Endothelial cell of umbilical vein (primary cell): ENCODE results near the gene HOXD10. TPM values are rescaled to one million over a fixed set of nuclear protein-coding genes. Genes with fewer than 3 reads are reported as not detected.
A peak's percentile ranks its signal among the peaks of the same experiment; 100 is the strongest.

Experiments
- BruUV-seq: library from RNA; stranded (reverse); fragments of 400-500 nt; replicated peaks from 2 replicates; lab custom pipeline; 2021; lab: Mats Ljungman, UMichigan
- CTCF ChIA-PET: fragments of 300-600, 350-600 bp; sonication (Branson Sonifier 250); formaldehyde crosslinking; loops from one replicate; lab custom pipeline; 2021; ENCODE audit warnings: antibody characterized with exemption, inconsistent platforms; lab: Charles Lee
- POLR2A ChIA-PET: fragments of 300-600, 350-600 bp; sonication (Branson Sonifier 250); formaldehyde crosslinking; loops from one replicate; lab custom pipeline; 2021; ENCODE audit warnings: antibody characterized with exemption, inconsistent platforms; lab: Charles Lee
- DNase-seq: peaks from one replicate; pipeline ENCODE4 v3.0.0-alpha.2; 2011; ENCODE audit warnings: low read depth, low spot score
- FAIRE-seq: peaks from 2 replicates; lab custom pipeline; 2011; peaks lifted over from hg19 to GRCh38; lab: Jason Lieb, UNC
- H2AFZ ChIP-seq: 2 replicates; pipeline ENCODE4 v1.6.0; 2012; ENCODE audit warnings: low read depth, low read length, control low read depth, inconsistent platforms
- H3K27ac ChIP-seq: 2 replicates; pipeline ENCODE4 v1.5.1; 2011; ENCODE audit warnings: low read depth, mild to moderate bottlenecking, control low read depth, low read length, moderate library complexity; ENCODE audit not compliant: insufficient read depth
- H3K27me3 ChIP-seq, 2 experiments: 2 replicates each; pipeline versions ENCODE4 v1.6.0 to v1.6.1; 2011; ENCODE audit warnings: low read length in 2 of 2, mixed read lengths in 1 of 2; ENCODE audit not compliant: control insufficient read depth in 2 of 2, insufficient read depth in 2 of 2
- H3K36me3 ChIP-seq, 2 experiments: 2 replicates in 1 of 2; 3 replicates in 1 of 2; pipeline ENCODE4 v1.5.1; 2011; ENCODE audit warnings: low read length in 2 of 2, mild to moderate bottlenecking in 1 of 2, moderate library complexity in 1 of 2; ENCODE audit not compliant: control insufficient read depth in 2 of 2, insufficient read depth in 2 of 2; ENCODE audit errors: extremely low read depth in 1 of 2
- H3K4me1 ChIP-seq: 3 replicates; pipeline ENCODE4 v1.5.1; 2011; ENCODE audit warnings: mild to moderate bottlenecking, low read length; ENCODE audit not compliant: control insufficient read depth, insufficient read depth; ENCODE audit errors: extremely low read depth
- H3K4me2 ChIP-seq: 2 replicates; pipeline ENCODE4 v1.6.1; 2011; ENCODE audit warnings: low read length, control low read depth, mixed read lengths; ENCODE audit not compliant: insufficient read depth
- H3K4me3 ChIP-seq, 3 experiments: fragments of 200-600 bp in 1 of 3; sonication (generic), shearing (Covaris generic) in 1 of 3; replicated peaks in 1 of 3; 2 replicates each; pipeline ENCODE4 v1.5.1; 2011 to 2016; ENCODE audit warnings: control low read depth in 3 of 3, low read length in 3 of 3, mild to moderate bottlenecking in 2 of 3, inconsistent platforms in 1 of 3, low read depth in 1 of 3, moderate library complexity in 1 of 3; ENCODE audit not compliant: insufficient read depth in 1 of 3
- H3K79me2 ChIP-seq: 2 replicates; pipeline ENCODE4 v1.6.0; 2012; ENCODE audit warnings: low read length, inconsistent platforms; ENCODE audit not compliant: control insufficient read depth, insufficient read depth
- H3K9ac ChIP-seq: replicated peaks from 2 replicates; pipeline ENCODE3; 2011; ENCODE audit warnings: low read length, control low read depth; ENCODE audit not compliant: insufficient read depth; ENCODE audit errors: extremely low read depth
- H3K9me1 ChIP-seq: replicated peaks from 3 replicates; pipeline ENCODE4 v1.6.0; 2011; ENCODE audit warnings: mild to moderate bottlenecking, low read length; ENCODE audit not compliant: control insufficient read depth, insufficient read depth; ENCODE audit errors: extremely low read depth
- H3K9me3 ChIP-seq: replicated peaks from 2 replicates; pipeline ENCODE4 v1.5.1; 2012; ENCODE audit warnings: low read length, inconsistent platforms; ENCODE audit not compliant: control insufficient read depth, insufficient read depth
- H4K20me1 ChIP-seq: replicated peaks from 2 replicates; pipeline ENCODE3; 2011; ENCODE audit warnings: mild to moderate bottlenecking, low read length; ENCODE audit not compliant: control insufficient read depth, insufficient read depth; ENCODE audit errors: extremely low read depth
- FOS ChIP-seq: IDR thresholded peaks from 2 replicates; pipeline ENCODE4 v1.6.1; 2011; ENCODE audit warnings: mild to moderate bottlenecking, low read length, moderate library complexity, borderline replicate concordance; ENCODE audit not compliant: insufficient read depth
- GATA2 ChIP-seq: IDR thresholded peaks from 2 replicates; pipeline ENCODE4 v1.7.0; 2011; ENCODE audit warnings: low read depth, mild to moderate bottlenecking, moderate library complexity, mixed read lengths, low read length; ENCODE audit not compliant: insufficient read length, insufficient read depth
- MYC ChIP-seq: IDR thresholded peaks from one replicate; pipeline ENCODE4 v1.6.1; 2011; ENCODE audit warnings: mild to moderate bottlenecking, low read depth, low read length
- POLR2A ChIP-seq: IDR thresholded peaks from 2 replicates; pipeline ENCODE4 v1.6.1; 2012; ENCODE audit warnings: low read depth, mild to moderate bottlenecking, control low read depth, low read length
- dilution Hi-C: fragments of 300-500 bp; cut with MboI; formaldehyde crosslinking; loops from one replicate; pipeline ENCODE4 v1.15.0; 2019; ENCODE audit warnings: low sequenced_read_pairs; ENCODE audit not compliant: extremely low pct_ligation_motif_present
- intact Hi-C: fragments of 100-400 bp; cut with micrococcal nuclease; formaldehyde crosslinking; loops from one replicate; pipeline ENCODE4 v1.10.0; 2022
- polyA plus RNA-seq, 4 experiments: library from polyadenylated mRNA; depleted of rRNA in 3 of 4; stranded (reverse) in 3 of 4; unstranded in 1 of 4; fragments of >200 nt; gene quantifications; 2 replicates each; pipeline versions ENCODE4 v1.2.1 to v1.2.3, GENCODE V29; 2011 to 2012; ENCODE audit warnings: missing spikeins in 1 of 4
- total RNA-seq: library from RNA; stranded (reverse); gene quantifications from 2 replicates; pipeline ENCODE4 v1.2.3, GENCODE V29; 2021

Gene HOXD10
- total and polyA plus RNA-seq, 2 donors (not counting 3 experiments of a cell fraction or from before 2014, with no cell fraction given), result not detected

- Histone ChIP-seq H3K9ac (peak within 1 kb of the TSS; percentile 29), H3K4me1 (no peaks in the 10 kb centered on the region), H3K27ac (no peak within 1 kb of the TSS), H3K27me3 (no peaks in the 10 kb centered on the region), H2AFZ (peak within 1 kb of the TSS; percentile 42), H3K4me3 (peak within 1 kb of the TSS; percentile 19 to 48 (median 21)), H4K20me1 (no peaks in the 10 kb centered on the region), H3K36me3 (peaks cover 0 to 13% of the 10 kb centered on the region in 2 experiments), H3K9me3 (no peaks in the 10 kb centered on the region), H3K4me2 (peak within 1 kb of the TSS; percentile 61), H3K79me2 (no peaks in the 10 kb centered on the region), H3K9me1 (no peaks in the 10 kb centered on the region)
- CTCF ChIA-PET, result interaction anchor here (1.3 to 4.1 kb wide), 3 partner anchors 16 to 298 kb away, joined by 3 to 25 read pairs (median 6); no protein-coding TSS in a partner anchor
- BruUV-seq, result no TSS peak
- POLR2A ChIA-PET, result no interaction called here
- TF ChIP-seq GATA2 (no peak), POLR2A (no peak), FOS (no peak)
- dilution Hi-C loops (no loop called here), intact Hi-C loops (no loop called here)
- FAIRE-seq (peak; percentile 35), DNase-seq (peak; percentile 25)
Measured at GRCh38 chr2:176156807-176157498, 40.4 kb downstream of the HOXD10 start, which contains the start of gene HOXD3. Gene HOXD3, plus strand, starts transcription at chr2:176157307. Its CDS starts 11,808 bp downstream, at chr2:176169115.

DNA sequence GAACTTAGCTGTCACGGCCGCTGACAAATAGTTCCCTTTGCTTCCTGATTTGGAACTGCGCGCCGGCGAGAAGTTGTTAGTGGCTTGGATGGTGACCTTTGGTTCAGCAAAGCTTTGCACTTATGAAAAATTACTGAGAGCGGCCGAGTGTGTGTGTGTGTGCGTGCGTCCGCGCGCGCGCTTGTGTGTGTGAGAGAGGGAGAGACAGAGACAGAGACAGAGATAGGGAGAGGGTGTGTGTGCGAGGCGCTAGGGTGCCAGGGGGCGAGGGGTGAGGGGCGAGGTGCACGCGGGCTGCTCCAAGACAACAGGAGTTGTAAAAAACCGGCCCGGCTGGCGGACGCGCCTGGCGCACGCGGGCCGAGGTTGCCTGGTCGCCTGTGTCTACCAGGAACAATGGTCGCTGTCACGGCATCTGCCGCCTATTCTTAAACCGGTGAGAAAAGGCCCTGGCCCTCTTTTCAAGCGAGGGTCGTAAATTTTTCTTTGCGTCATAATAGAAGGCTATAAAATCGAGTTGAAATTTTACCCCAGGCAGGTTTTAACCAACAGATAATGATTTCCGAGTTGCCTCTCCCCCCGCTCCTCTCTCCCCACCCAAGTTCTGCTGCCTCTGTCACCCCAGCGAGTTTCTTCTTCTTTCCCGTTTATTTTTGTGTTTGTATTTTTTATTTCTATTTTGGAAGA, 41.1 kb downstream of the HOXD10 start:
- Histone ChIP-seq H3K4me3 (peak overlapping the region; percentile 19 to 48 (median 21)), H3K9me1 (no peaks in the 10 kb centered on the region), H2AFZ (peak overlapping the region; percentile 25), H3K4me2 (peak overlapping the region; percentile 61), H3K27me3 (no peaks in the 10 kb centered on the region), H4K20me1 (no peaks in the 10 kb centered on the region), H3K9ac (peak overlapping the region; percentile 29), H3K79me2 (no peaks in the 10 kb centered on the region), H3K27ac (no peak overlapping the region), H3K4me1 (no peaks in the 10 kb centered on the region), H3K9me3 (no peaks in the 10 kb centered on the region), H3K36me3 (peaks cover 0 to 8% of the 10 kb centered on the region in 2 experiments)
- no peak for TF ChIP-seq MYC
- POLR2A ChIA-PET, result no interaction called here
- BruUV-seq, result no TSS peak
- CTCF ChIA-PET, result interaction anchor here (1.3 kb wide), 1 partner anchor 297 kb away, joined by 6 read pairs; no protein-coding TSS in a partner anchor
- intact Hi-C loops, result no loop called here
- DNase-seq (peak; percentile 16), FAIRE-seq (no peak)
- dilution Hi-C loops, result no loop called here
